Gastroesophageal sphincter (tissue), 4 donors: ENCODE results near the gene HTR5A. TPM values are rescaled to one million over a fixed set of nuclear protein-coding genes. Genes with fewer than 3 reads are reported as not detected.

Source experiments
- ATAC-seq: fragments of 150-250 bp; one replicate; pipeline ENCODE4 v1.9.1; 2016; ENCODE audit warnings: mild to moderate bottlenecking, moderate library complexity
- H3K27ac ChIP-seq, 4 donors: fragments of 200-600 bp; sonication (generic) in 3 of 4; 1 replicate in 3 of 4; 2 replicates in 1 of 4; pipeline ENCODE4 v1.5.1; 2016 to 2019
- H3K27me3 ChIP-seq: fragments of 200-600 bp; sonication (generic); one replicate; pipeline ENCODE4 v1.5.1; 2019
- H3K36me3 ChIP-seq, 2 donors: fragments of 200-600 bp; sonication (generic); one replicate each; pipeline ENCODE4 v1.5.1; 2019; ENCODE audit warnings: control low read depth in 1 of 2
- H3K4me1 ChIP-seq, 3 donors: fragments of 200-600 bp; sonication (generic); 1 replicate in 2 of 3; 2 replicates in 1 of 3; pipeline ENCODE4 v1.5.1; 2016 to 2019; ENCODE audit warnings: control low read depth in 2 of 3
- H3K4me3 ChIP-seq, 2 donors: fragments of 200-600 bp; sonication (generic); one replicate each; pipeline ENCODE4 v1.5.1; 2019; ENCODE audit warnings: mild to moderate bottlenecking in 1 of 2, moderate library complexity in 1 of 2
- H3K9me3 ChIP-seq, 3 donors: fragments of 200-600 bp; sonication (generic); one replicate each; pipeline ENCODE4 v1.5.1; 2017 to 2019; ENCODE audit warnings: control low read depth in 2 of 3
- CTCF ChIP-seq, 4 experiments: fragments of 200-600 bp in 2 of 4; fragments of 450-650 bp in 2 of 4; sonication (generic) in 1 of 4; IDR thresholded peaks; one replicate each; pipeline ENCODE4 v1.5.1; 2017 to 2019; ENCODE audit warnings: antibody characterized with exemption in 4 of 4, mild to moderate bottlenecking in 2 of 4, moderate library complexity in 2 of 4
- EP300 ChIP-seq: sonication (generic); formaldehyde crosslinking; IDR thresholded peaks from one replicate; pipeline ENCODE4 v1.6.1; 2017; ENCODE audit warnings: antibody characterized with exemption, mild to moderate bottlenecking
- POLR2A ChIP-seq, 2 donors: fragments of 450-650 bp; IDR thresholded peaks; one replicate each; pipeline ENCODE4 v1.6.1; 2017; ENCODE audit warnings: antibody characterized with exemption in 2 of 2, mild to moderate bottlenecking in 2 of 2, moderate library complexity in 1 of 2
- POLR2AphosphoS5 ChIP-seq: sonication (generic); formaldehyde crosslinking; IDR thresholded peaks from one replicate; pipeline ENCODE4 v1.6.1; 2017; ENCODE audit warnings: antibody characterized with exemption
- WGBS, 2 donors: methylation state at CpG; one replicate each; pipeline ENCODE4 v1.1.5; 2018; ENCODE audit warnings: low coverage in 1 of 2; 5-methylcytosine and 5-hydroxymethylcytosine counted together
- total RNA-seq, 4 donors: library from RNA; depleted of rRNA; stranded (reverse); fragments of >200 nt; gene quantifications; one replicate each; pipeline ENCODE4 v1.1.0, GENCODE V29; 2016

HTR5A gene
- total RNA-seq, 4 donors from 2014 or later, result not detected

- ATAC-seq, result no peak
- 67% methylated on average over 1 of the region's 4 CpGs; no CpG with 5 or more reads in 1 of the 2 donors for WGBS, 2 donors
- Histone ChIP-seq H3K4me3 (no peak overlapping the region), H3K36me3 (no peaks in the 10 kb centered on the region), H3K27ac (no peak overlapping the region), H3K27me3 (peaks cover 51% of the 10 kb centered on the region), H3K9me3 (no peaks in the 10 kb centered on the region), H3K4me1 (no peaks in the 10 kb centered on the region)
- TF ChIP-seq POLR2AphosphoS5, result no peak
- no peak for TF ChIP-seq CTCF (IDR thresholded peaks at IDR 0.05)
Observed at GRCh38 chr7:155103839-155104238, 33.7 kb downstream of the HTR5A start.

- no peak for TF ChIP-seq POLR2A (IDR thresholded peaks at IDR 0.05)
- no peak for TF ChIP-seq CTCF (IDR thresholded peaks at IDR 0.05)
- TF ChIP-seq POLR2AphosphoS5, result no peak
- TF ChIP-seq EP300, result no peak
- H3K4me3 ChIP-seq, result no peak overlapping the region
- no peak for ATAC-seq
- WGBS, 2 donors, result 48 to 57% methylated on average over 1 to 4 of the region's 7 CpGs
- no peak overlapping the region for H3K27ac ChIP-seq
- no peaks in the 10 kb centered on the region for H3K4me1 ChIP-seq
- H3K27me3 ChIP-seq, result peaks cover 57% of the 10 kb centered on the region
- H3K36me3 ChIP-seq, result no peaks in the 10 kb centered on the region
- no peaks in the 10 kb centered on the region for H3K9me3 ChIP-seq
Observed at GRCh38 chr7:155104913-155105312, 34.8 kb downstream of the HTR5A start.

- TF ChIP-seq CTCF (IDR thresholded peaks at IDR 0.05) (no peak), POLR2A (IDR thresholded peaks at IDR 0.05) (no peak), EP300 (no peak), POLR2AphosphoS5 (no peak)
- Histone ChIP-seq H3K4me1 (no peaks in the 10 kb centered on the region), H3K27me3 (peaks cover 71% of the 10 kb centered on the region), H3K9me3 (no peaks in the 10 kb centered on the region), H3K27ac (no peak overlapping the region), H3K4me3 (no peak overlapping the region), H3K36me3 (no peaks in the 10 kb centered on the region)
- 83% methylated on average over 4 of the region's 5 CpGs; no CpG with 5 or more reads in 1 of the 2 donors for WGBS, 2 donors
- ATAC-seq, result no peak
Observed at GRCh38 chr7:155106356-155106755, 36.2 kb downstream of the HTR5A start.

GRCh38 chr7:155107126-155107525 lies 37.0 kb downstream of the HTR5A start:
- Histone ChIP-seq H3K36me3 (no peaks in the 10 kb centered on the region), H3K9me3 (no peaks in the 10 kb centered on the region), H3K4me1 (no peaks in the 10 kb centered on the region), H3K4me3 (no peak overlapping the region), H3K27ac (no peak overlapping the region), H3K27me3 (peaks cover 75% of the 10 kb centered on the region)
- ATAC-seq, result no peak
- TF ChIP-seq CTCF (IDR thresholded peaks at IDR 0.05) (no peak), EP300 (no peak), POLR2A (IDR thresholded peaks at IDR 0.05) (no peak), POLR2AphosphoS5 (no peak)
- 74 to 75% methylated on average over 2 to 4 of the region's 4 CpGs for WGBS, 2 donors

- TF ChIP-seq EP300, result no peak
- Histone ChIP-seq H3K36me3 (no peaks in the 10 kb centered on the region), H3K27me3 (peaks cover 72% of the 10 kb centered on the region), H3K4me1 (no peaks in the 10 kb centered on the region), H3K4me3 (no peak overlapping the region), H3K27ac (no peak overlapping the region), H3K9me3 (no peaks in the 10 kb centered on the region)
- WGBS, 2 donors, result 74 to 77% methylated on average over 13 to 18 of the region's 20 CpGs
- no peak for ATAC-seq
Observed at GRCh38 chr7:155108144-155108901, 38.2 kb downstream of the HTR5A start.
